ENCODE measurements around the gene MAPK11. TPM values are rescaled to one million over a fixed set of nuclear protein-coding genes. Genes with fewer than 3 reads are reported as not detected.

MAPK11 gene
- total and polyA plus RNA-seq, 2 donors (not counting 1 experiment from before 2014, with no cell fraction given), result 2.6 to 7.6 TPM

GRCh38 chr22:50250555-50251476 lies 19.4 kb downstream of the MAPK11 start, which contains the start of gene HDAC10:
HDAC10 (minus strand) TSS chr22:50251265; CDS start chr22:50251032, 233 bp downstream.
- Histone ChIP-seq H3K9ac (ENCODE audit: insufficient read depth, low read length) (peak within 1 kb of the TSS; percentile 72), H3K36me3 (ENCODE audit: control insufficient read depth, insufficient read depth, low read length) (peaks cover 33% of the 10 kb centered on the region), H3K9me3 (ENCODE audit: control insufficient read depth, insufficient read depth, low read depth, low read length) (no peaks in the 10 kb centered on the region), H3K27me3 (ENCODE audit: control insufficient read depth, insufficient read depth, low read length) (no peaks in the 10 kb centered on the region), H3K4me1 (ENCODE audit: control insufficient read depth, extremely low read depth, insufficient read depth, low read length) (peaks cover 8% of the 10 kb centered on the region), H2AFZ (ENCODE audit: low read length) (peak within 1 kb of the TSS; percentile 62), H3K4me2 (ENCODE audit: extremely low read depth, insufficient read depth, low read length) (peak within 1 kb of the TSS; percentile 91), H3K79me2 (ENCODE audit: control insufficient read depth, insufficient read depth, low read length) (peaks cover 18% of the 10 kb centered on the region), H4K20me1 (ENCODE audit: control insufficient read depth, extremely low read depth, insufficient read depth, low read length) (no peaks in the 10 kb centered on the region), H3K27ac (ENCODE audit: insufficient read depth, low read length) (peak within 1 kb of the TSS; percentile 75), H3K4me3 (replicated peaks in 1 of 4; ENCODE audit: control extremely low read depth in 1 of 4, insufficient read depth in 1 of 4, low read depth in 3 of 4, low read length in 4 of 4) (peak within 1 kb of the TSS; percentile 62 to 85 (median 79))
- no peak for TF ChIP-seq EZH2 (IDR thresholded peaks at IDR 0.05; ENCODE audit: low read length, missing control alignments)
- TF ChIP-seq CTCF (conservative IDR thresholded peaks at IDR 0.05 in 1 of 2, IDR thresholded peaks at IDR 0.05 in 1 of 2; ENCODE audit: low read depth in 1 of 2, low read length in 2 of 2), result no peak
- DNase-seq (ENCODE audit: low read depth in 2 of 2), result peak; percentile 72 to 75

- peak overlapping the region; percentile 91 for H3K4me2 ChIP-seq (ENCODE audit: extremely low read depth, insufficient read depth, low read length)
- H3K27ac ChIP-seq (ENCODE audit: insufficient read depth, low read length), result peak overlapping the region; percentile 75
- peaks cover 23% of the 10 kb centered on the region for H3K79me2 ChIP-seq (ENCODE audit: control insufficient read depth, insufficient read depth, low read length)
- H3K4me1 ChIP-seq (ENCODE audit: control insufficient read depth, extremely low read depth, insufficient read depth, low read length), result peaks cover 13% of the 10 kb centered on the region
- DNase-seq (ENCODE audit: low read depth in 2 of 2), result no peak
- no peaks in the 10 kb centered on the region for H3K27me3 ChIP-seq (ENCODE audit: control insufficient read depth, insufficient read depth, low read length)
- H3K4me3 ChIP-seq (replicated peaks in 1 of 4; ENCODE audit: control extremely low read depth in 1 of 4, insufficient read depth in 1 of 4, low read depth in 3 of 4, low read length in 4 of 4), result peak overlapping the region; percentile 62 to 85 (median 79)
- H4K20me1 ChIP-seq (ENCODE audit: control insufficient read depth, extremely low read depth, insufficient read depth, low read length), result no peaks in the 10 kb centered on the region
- H3K9me3 ChIP-seq (ENCODE audit: control insufficient read depth, insufficient read depth, low read depth, low read length), result no peaks in the 10 kb centered on the region
- peaks cover 37% of the 10 kb centered on the region for H3K36me3 ChIP-seq (ENCODE audit: control insufficient read depth, insufficient read depth, low read length)
- TF ChIP-seq CTCF (conservative IDR thresholded peaks at IDR 0.05 in 1 of 2, IDR thresholded peaks at IDR 0.05 in 1 of 2; ENCODE audit: low read depth in 1 of 2, low read length in 2 of 2) (no peak), EZH2 (IDR thresholded peaks at IDR 0.05; ENCODE audit: low read length, missing control alignments) (no peak)
- H2AFZ ChIP-seq (ENCODE audit: low read length), result no peak overlapping the region
- H3K9ac ChIP-seq (ENCODE audit: insufficient read depth, low read length), result peak overlapping the region; percentile 72
Measured at GRCh38 chr22:50250249-50250554, 20.0 kb downstream of the MAPK11 start.

GRCh38 chr22:50249341-50250248 lies 20.6 kb downstream of the MAPK11 start:
- no peak overlapping the region for H3K9ac ChIP-seq (ENCODE audit: insufficient read depth, low read length)
- H3K27ac ChIP-seq (ENCODE audit: insufficient read depth, low read length), result no peak overlapping the region
- peak overlapping the region in 3 of 4 experiments; percentile 62 to 81 (median 77) for H3K4me3 ChIP-seq (replicated peaks in 1 of 4; ENCODE audit: control extremely low read depth in 1 of 4, insufficient read depth in 1 of 4, low read depth in 3 of 4, low read length in 4 of 4)
- peaks cover 13% of the 10 kb centered on the region for H3K4me1 ChIP-seq (ENCODE audit: control insufficient read depth, extremely low read depth, insufficient read depth, low read length)
- DNase-seq (ENCODE audit: low read depth in 2 of 2), result no peak
- H2AFZ ChIP-seq (ENCODE audit: low read length), result no peak overlapping the region
- peaks cover 25% of the 10 kb centered on the region for H3K79me2 ChIP-seq (ENCODE audit: control insufficient read depth, insufficient read depth, low read length)
- H3K9me3 ChIP-seq (ENCODE audit: control insufficient read depth, insufficient read depth, low read depth, low read length), result no peaks in the 10 kb centered on the region
- TF ChIP-seq EZH2 (IDR thresholded peaks at IDR 0.05; ENCODE audit: low read length, missing control alignments) (no peak), CTCF (conservative IDR thresholded peaks at IDR 0.05 in 1 of 2, IDR thresholded peaks at IDR 0.05 in 1 of 2; ENCODE audit: low read depth in 1 of 2, low read length in 2 of 2) (no peak)
- peak overlapping the region; percentile 91 for H3K4me2 ChIP-seq (ENCODE audit: extremely low read depth, insufficient read depth, low read length)
- H3K27me3 ChIP-seq (ENCODE audit: control insufficient read depth, insufficient read depth, low read length), result no peaks in the 10 kb centered on the region
- H4K20me1 ChIP-seq (ENCODE audit: control insufficient read depth, extremely low read depth, insufficient read depth, low read length), result no peaks in the 10 kb centered on the region
- H3K36me3 ChIP-seq (ENCODE audit: control insufficient read depth, insufficient read depth, low read length), result peaks cover 33% of the 10 kb centered on the region

Data from fibroblast of lung (primary cell).